NCI-H1417 treated with DMSO at 0.1 percent for 48 hours (cell line): ENCODE data around the gene TRERF1.

Experiments
- DNase-seq: peaks from one replicate; lab custom pipeline; 2025; lab: John Stamatoyannopoulos, UW

TRERF1 gene

DNA sequence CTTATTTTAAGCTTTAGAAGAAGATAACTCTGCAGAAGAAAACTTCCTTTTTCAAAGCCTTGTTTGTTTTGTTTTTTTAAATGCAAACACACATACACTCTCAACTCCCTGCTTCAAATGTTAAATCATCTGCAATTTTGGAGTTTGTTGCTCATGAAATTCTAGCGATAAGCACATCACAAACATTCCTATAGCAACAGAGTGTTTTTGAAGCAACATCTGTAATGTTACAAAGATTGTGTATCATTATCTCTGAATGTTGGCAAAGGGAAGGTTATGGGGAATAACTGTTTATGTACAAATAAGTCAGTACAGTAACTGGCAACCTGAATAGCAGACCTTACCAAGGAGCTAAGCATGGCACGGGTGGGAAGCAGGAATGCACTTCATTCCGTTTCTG, 149.3 kb downstream of the TRERF1 start:
- DNase-seq = no peak

DNA sequence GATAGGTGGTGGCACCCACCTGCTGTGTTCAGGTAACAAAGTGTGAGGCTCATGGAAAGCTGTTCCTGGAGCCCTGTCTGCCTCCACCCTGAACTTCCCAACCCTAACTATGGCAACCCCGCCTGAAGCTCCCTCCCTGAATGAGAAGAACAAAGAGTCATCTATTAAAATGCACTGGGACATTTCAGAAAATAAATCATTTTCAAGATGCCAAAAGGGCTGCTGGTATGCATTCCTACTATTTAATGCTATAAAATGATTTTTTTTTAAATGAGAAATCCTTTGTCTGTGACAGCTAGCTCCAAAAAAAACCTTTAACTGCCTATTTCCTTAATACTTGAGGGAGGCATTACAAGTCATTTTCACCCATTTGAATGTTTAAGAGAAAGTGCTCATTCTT, 149.7 kb downstream of the TRERF1 start:
- no peak for DNase-seq

DNA sequence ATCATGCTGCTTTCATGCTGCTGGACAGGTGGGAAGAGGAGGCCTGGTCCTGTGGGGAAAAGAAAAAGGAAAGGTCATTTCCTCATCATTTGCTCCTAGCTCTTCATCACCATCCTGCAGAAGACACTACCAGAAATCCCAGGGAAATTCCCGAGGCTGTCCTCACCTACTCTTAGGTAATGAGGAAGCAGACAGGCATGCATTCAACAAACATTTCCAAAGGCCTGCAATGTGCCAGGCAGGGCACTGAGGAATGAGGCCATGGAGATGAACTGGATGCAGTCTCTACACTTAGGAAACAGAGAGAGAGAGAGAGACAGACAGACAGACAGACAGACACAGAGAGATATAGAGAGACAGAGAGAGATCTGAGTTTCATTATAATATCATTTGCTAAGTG, 151.0 kb downstream of the TRERF1 start:
- DNase-seq = no peak

DNA sequence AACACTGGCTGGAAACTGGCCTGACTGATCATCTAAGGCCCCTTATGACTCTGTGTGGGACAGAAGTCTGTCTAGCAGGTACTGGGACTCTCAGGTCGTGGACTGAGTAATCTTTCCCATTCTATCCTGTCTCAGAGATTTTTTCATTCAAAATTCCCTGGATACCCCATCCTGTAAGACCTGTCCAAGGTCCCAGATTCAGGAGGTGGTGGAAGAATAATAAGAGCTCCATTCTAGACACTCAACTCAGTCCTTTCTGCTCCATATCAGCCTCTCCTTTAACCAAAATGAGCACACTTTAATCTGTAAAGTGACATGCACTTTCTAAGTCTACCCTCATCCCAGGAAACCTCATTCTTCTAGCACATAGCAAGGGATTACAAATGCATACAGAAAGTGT, 151.5 kb downstream of the TRERF1 start:
- no peak for DNase-seq

DNA sequence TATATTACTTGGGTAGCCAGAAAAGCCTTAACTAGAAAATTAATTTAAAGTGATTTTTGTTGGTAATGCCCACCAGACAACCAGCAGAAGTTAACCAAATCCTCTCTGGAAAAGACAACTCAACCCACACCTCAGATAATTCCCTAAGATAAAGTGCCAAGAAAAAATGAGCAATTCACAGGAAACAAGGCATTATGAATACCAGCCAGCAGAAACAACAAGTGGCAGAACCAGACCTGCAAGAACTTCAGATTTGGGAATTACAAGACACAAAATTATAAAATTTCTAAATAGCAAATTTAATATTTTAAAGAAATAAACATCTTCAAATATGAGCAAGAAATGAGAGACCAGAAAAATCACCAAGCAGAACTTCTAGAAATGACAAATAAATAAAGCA, 154.1 kb downstream of the TRERF1 start:
- DNase-seq = no peak

DNA sequence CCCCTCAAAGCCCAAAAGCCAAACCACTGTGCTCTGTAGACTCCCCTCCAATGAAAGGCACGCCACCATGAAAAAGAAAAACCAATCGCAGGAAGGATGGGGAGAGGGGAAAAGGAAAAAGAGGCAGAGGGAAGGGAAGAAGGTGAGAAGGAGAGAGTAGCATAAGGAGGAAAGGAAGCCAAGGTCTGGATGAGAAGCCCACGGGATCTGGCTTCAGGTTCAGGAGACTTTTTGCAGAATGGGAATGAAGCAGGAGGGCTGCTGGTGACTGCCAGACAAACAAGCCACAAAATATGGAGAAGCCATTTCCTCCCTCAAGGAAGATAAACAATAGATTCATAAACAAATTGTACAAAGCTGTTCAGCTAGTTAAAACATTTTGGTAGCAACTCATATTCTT, 155.1 kb downstream of the TRERF1 start:
- no peak for DNase-seq

DNA sequence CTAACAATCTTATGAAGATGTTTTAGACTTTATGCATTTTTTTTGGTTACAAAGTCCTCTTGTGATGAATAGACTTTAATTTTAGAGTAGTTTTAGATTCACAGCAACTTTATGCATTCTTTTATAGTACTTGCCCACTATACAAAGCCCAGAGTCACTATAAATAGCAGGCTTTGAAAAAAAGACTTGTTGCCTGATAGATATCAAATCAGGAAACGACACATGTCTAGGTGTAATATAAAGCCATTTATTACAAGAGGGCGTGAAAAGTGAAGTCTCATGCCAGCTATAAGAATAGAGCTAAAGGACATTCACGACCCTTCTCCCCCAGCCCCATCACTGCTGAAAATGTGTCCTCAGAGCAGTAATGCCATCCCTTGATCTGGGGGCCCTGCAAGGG, 156.0 kb downstream of the TRERF1 start:
- no peak for DNase-seq

DNA sequence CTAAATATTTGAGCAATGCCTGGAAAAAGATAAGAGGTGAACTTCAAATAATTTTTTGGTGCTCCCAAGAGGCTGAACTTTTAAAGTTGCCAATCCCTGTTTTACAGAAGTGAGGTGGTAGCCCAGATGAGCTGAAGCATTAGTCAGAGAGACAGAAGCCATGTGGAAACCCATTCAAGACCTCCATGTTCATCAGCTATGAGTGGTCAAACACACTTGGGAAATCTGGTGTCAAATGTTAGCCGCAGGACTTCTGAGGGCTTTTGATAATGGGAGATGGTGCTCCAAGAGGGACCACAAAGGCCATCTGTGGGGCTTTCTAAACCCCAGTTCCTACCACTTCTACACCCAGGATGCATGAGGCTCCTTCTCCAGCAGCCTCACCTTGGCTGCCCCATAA, 156.5 kb downstream of the TRERF1 start:
- no peak for DNase-seq

DNA sequence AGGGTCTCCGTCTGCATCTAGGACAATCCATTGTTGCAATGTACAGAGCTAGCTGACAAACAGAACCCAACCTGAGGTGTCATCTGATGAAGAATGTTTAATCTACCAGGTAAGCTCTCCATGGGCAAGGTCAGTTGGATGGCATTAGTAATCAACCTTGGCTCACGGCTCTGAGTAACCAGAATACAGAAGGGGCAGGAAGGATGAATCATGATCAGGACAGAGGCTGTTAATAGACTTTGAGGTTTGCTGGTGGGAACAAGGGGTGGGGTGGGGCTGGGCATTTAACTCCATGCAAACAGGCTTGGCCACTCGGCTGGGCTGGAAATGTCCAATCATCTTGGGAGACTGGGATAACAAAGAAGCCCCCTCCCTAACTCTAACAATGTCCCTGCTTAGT, 157.0 kb downstream of the TRERF1 start:
- no peak for DNase-seq

DNA sequence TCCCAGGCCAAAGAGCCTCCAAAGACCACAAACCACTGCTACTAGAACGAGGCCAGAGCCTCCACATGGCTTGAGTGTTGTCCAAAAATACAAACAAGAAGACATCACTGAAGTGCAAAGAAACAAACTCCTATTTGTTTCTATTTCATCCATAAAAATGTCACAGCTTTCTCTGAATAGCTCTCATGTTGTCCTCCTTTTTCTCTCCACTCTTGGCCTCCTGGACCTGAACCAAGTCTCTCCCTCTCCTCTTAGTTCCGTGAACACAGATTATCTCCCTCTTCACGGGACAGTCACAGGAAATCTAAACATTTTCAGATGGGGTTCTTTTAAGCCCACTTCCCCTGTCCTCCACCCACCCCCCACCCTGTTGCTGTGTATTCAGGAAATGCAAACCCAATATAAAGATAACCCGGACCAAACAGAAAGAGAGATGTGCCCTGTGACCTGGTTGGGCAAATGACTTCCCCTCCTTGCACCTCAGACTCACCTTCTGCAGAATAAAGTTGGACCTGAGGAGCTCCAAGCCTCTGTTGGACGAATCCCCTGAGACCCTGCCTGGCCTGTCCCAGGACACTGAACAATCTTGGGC, 158.2 kb downstream of the TRERF1 start:
- no peak for DNase-seq

DNA sequence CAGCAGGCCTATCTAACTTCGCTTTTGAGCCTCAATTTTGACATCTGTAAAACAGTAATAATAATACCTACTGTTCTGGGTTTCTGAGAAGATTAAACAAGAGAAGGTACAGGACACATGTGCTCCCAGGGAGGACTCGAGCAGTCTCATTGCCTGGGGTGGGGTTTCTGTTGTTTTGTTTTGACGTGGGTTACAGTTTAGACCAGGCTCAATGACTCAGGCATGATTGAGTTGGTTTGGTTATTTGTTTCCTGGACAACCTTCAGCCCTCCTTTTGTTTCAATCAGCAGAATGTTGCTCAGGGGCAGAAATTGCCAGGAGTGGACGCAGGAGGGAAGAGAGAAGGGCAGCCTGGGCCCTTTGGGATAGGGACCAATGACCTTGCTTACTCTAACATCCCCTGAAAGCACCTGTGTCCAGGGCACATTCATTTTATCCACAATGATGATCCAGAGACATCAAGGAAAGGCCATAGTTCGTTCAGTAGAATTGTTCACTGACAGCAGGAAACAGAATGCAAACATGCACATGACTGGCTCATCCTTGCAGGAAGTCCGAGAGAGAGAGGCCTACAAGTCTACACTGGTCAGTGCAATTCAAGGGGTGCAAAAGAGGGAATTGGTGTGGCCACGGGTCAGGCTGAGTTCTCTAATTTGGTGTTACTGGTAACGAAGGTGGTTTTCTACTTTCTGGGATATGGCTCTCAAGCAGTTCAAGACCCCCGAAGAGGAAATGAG, 159.6 kb downstream of the TRERF1 start:
- DNase-seq = no peak

DNA sequence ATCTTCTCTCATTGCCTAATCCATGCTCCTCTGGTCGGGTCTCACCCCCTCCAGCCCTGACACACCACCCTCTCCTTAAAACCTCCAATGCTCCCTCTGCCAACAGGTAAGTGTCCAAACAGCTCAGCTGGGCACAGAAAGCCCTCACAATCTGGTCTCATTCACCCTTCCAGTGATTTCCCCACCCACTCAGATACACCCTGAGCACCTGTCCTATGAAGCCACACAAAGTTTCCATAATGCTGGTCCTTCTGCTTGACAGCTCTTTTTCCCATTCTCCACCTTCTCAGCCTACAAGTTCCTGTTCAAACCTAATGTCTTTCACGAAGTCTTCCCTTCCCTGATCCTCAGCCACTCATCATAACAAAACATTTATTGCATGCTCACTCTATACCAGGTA, 164.0 kb downstream of the TRERF1 start:
- DNase-seq = no peak

DNA sequence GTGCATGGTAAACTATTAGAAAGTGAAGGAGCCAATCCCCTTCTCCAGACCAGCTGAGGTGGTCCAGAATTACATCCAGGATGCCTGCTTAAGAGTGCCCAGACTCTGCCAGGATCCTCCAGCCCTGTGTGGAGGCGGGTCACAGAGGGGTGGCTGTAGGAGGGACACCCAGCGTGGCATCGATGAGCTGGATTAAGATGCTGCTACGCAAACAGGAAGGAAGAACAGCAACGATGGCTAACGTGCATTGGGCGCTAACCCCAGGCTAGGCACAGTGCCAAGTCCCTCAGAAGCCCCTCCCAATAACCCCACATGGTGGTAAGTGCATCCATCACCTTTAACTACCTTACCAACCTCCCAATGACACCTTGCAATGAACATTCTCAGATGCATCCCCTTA, 170.2 kb downstream of the TRERF1 start:
- DNase-seq = no peak

DNA sequence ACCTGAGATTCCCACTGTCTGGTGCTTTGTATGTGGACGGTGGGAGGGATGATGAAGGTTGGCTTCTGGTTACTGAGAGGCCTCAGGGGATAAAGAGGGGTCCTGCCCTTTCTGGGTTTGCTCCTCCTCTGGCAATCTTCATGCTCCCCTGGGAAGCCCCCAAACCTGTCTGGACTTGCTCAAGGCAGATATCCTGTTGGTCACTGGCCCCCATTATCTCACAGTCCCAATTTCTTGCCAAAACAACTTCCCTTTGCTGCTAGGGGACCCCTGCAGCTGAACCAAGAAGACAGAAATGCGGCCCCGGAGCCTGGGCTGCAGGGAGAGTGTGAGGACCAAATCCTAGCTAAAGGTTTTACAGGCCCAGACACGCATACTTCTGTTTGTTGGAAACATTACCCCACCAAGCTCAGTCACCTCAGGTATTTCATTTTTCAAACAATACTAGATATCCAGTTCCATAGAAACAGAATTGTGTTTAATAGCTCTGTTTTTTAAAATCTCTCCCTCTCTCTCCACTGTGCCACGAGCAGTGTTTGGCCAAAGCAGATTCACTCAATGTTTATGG, 170.7 kb downstream of the TRERF1 start:
- DNase-seq = no peak

DNA sequence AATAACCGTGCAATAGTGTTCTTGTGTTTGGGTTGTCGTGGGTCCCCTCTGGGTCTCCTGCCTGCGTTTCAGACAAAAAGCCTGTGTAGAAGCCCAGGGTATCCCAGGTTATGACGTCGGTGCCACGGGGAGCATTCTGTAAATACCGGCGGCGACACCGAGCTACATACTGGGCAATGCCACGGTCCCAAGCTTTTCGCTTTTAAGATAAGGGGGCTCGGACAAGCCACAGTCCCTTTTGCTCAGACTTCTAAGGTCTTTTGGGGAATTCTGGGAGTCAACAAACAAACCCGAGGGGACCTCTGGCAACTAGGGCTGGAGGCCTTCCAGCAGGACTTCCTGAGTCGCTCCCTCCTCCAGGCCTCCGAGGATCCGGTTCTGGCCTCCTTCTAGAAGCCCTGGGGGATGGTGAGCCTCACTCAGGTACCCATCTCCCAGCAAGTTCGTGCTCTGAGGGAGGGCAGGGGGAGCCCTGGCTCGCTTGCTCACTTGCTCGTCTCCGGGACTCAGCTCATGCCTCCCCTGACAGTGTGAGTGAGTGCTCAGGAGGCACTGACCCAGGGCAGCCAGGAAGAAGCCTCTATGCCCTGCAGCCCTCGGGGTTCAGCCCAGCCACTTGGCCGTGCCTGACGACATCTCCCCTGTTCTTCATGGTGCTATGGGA, 171.6 kb downstream of the TRERF1 start:
- DNase-seq = no peak

DNA sequence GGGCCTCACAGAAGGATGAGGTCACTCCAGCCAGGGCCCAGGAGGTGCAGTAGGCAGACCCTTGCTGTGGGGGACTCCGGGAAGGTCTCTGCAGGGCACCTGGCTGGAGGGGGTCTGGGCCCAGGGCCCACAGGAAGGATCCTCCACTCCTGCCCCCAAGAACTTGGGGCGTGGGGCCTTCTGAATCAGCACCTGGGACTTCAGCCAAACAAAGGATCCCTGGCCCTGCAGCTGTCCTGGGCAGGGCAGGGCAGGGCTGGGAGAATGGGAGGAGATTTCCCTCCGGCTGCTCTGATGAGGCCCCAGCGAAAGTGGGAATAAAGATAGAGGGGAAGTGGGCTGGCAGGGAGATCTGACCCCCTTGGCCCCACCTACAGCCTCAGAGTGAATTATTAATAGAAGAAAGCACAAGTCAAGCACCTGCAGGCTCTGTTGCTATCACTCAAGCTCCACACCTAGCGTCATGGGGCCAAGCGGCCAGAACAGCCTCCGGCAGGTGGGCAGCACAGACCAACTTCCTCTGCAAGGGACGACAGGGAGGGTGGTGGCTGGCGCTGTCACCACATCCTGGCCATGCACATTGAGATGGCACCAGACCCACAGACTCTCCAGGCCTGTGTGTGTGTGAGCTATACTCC, 172.5 kb downstream of the TRERF1 start:
- no peak for DNase-seq

DNA sequence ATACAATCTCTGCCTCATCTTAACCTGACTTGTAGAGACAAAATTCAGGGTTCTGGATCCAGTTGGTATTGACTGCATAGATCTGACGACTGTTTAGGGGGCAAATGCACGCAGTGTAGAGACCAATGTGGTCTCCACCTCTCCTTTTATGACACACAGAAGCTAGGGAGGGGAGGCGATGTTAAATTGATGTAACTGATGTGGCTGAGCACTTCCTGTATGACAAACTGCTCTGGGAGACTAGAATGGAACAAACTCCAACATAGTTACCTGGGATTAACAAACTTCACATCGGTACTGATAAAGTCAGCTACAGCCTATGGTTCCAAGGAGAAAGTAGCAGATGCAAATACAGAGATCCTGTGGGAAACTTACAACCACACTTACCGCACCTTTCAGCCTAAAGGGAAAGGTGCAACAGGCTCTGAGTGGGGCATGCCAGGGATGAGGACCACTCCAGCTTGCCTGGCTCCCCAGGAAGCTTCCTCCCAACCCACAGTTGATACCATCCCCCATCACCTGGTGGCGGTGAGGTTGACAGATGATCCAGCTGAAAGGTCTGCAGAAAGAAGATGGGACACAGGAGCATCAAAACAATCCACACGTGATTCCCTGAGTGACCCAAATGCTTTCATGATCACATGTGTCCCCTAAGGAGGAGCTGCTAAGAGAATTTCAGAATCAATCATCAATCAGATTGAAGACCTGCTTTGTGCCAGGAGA, 173.4 kb downstream of the TRERF1 start:
- no peak for DNase-seq

DNA sequence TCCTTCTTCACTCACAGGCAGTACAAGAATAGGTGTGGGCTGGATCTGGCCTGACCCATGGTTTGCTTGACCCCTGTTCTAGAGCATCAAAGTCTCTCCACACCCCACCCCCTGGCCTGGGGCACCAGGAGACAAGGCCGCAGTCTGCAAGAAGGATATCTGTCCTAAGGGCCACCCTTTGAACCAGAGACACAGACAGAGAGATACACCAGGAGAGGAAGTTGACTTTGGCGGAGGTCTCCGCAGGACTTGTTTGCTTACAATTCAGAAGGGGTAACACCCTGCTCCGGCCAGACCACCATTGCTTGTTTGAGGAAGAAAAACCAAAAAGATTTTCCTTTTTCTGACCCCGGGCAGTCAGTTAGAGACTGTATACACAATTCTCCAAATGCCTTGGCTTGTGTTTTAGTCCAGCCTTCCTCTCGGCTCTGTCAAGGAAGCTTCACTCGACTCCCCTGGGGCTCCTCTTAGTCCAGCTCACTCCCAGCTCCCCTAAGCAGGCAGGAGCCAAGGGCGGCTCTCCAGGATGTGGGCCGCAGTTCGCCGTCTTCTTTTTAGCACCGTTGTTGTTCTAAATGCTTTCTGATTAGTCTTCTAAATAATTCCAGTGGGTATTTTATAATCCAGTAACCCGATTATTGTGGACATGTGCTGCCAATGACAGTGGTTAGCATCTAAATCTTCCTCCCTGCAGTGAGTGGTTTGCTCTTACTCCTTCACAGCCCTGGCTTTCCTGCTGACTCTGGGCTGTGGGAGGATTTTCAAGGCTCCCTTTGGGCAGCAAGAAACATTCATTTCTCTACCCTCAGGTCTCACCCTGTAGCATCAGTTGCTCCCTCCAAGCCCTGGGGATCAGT, 175.5 kb downstream of the TRERF1 start:
- DNase-seq = no peak

DNA sequence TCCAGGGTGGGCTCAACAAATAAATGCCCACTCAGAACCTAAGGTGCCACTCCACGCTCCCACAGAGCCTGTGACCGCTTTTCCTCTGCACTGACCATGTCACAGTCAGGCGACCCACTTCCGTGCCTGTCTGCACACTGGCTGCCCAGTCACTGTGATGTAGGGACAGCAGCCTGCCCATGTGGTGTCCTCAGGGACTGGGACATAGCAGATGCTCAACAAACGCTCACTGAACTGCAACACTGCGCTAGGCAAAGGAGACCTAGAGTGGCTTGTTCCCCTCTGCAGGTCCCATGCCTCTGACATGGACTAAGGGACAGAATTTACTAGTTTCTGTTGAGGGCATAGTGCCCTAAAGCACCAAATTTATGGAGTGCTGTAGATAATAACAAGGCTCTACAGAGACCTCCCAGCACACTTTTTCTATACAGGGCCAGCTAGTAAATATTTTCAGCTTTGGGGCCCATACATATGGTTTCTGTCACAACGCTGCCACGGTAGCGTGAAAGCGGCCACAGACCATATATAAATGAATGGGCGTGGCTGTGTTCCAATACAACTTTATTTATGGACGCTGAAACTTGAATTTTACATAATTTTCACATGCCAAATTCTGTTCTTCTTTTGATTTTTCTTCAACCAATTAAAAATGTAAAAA, 176.2 kb downstream of the TRERF1 start:
- no peak for DNase-seq

DNA sequence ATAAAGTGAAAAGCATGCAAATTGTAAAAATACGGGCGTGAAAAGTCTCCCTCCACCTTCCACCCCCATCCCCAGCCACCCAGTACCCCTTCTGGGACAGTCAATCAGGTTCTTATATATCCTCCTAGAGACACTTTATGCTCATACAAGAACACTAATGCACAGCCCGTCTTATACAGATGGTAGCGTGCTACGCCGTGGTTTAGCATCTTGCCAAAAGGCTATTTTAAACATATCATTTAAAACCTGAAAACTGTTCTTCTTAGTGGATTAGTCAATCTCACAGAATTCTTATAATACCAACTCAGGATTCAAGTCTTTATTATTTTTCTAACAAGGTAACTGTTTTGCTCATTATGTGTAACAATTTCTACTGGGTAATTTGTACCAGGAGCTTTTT, 176.8 kb downstream of the TRERF1 start:
- DNase-seq = no peak
